Peyer's patch (tissue), 4 donors: Measurements from ENCODE around the gene CCDC190. TPM values are rescaled to one million over a fixed set of nuclear protein-coding genes. Genes with fewer than 3 reads are reported as not detected.

Experiments used
- DNase-seq, 3 donors: peaks; one replicate each; pipeline ENCODE4 v3.0.0-alpha.2; 2017 to 2019
- H3K27ac ChIP-seq, 4 donors: fragments of 200-600 bp; sonication (generic); one replicate each; pipeline ENCODE4 v1.5.1; 2016 to 2019
- H3K27me3 ChIP-seq, 2 donors: fragments of 200-600 bp; sonication (generic); one replicate each; pipeline ENCODE4 v1.5.1; 2019
- H3K36me3 ChIP-seq, 3 donors: fragments of 200-600 bp; sonication (generic); one replicate each; pipeline ENCODE4 v1.5.1; 2016 to 2019
- H3K4me1 ChIP-seq, 4 donors: fragments of 200-600 bp; sonication (generic); one replicate each; pipeline ENCODE4 v1.5.1; 2016 to 2019
- H3K4me3 ChIP-seq, 4 donors: fragments of 200-600 bp; sonication (generic); 1 replicate in 3 of 4; 2 replicates in 1 of 4; pipeline ENCODE4 v1.5.1; 2016 to 2019; ENCODE audit warnings: mild to moderate bottlenecking in 1 of 4
- H3K9me3 ChIP-seq, 4 donors: fragments of 200-600 bp; sonication (generic); one replicate each; pipeline ENCODE4 v1.5.1; 2016 to 2019; ENCODE audit warnings: mild to moderate bottlenecking in 1 of 4
- CTCF ChIP-seq, 6 experiments: fragments of 450-650 bp in 4 of 6; fragments of 200-600 bp in 2 of 6; sonication (generic) in 1 of 6; IDR thresholded peaks; one replicate each; pipeline ENCODE4 v1.5.1; 2017 to 2019; ENCODE audit warnings: antibody characterized with exemption in 6 of 6, mild to moderate bottlenecking in 3 of 6, moderate library complexity in 1 of 6
- POLR2A ChIP-seq, 2 donors: fragments of 450-650 bp; IDR thresholded peaks; one replicate each; pipeline ENCODE4 v1.5.1; 2017; ENCODE audit warnings: antibody characterized with exemption in 2 of 2, mild to moderate bottlenecking in 2 of 2, moderate library complexity in 2 of 2
- total RNA-seq, 4 donors: library from RNA; depleted of rRNA; stranded (reverse); fragments of >200 nt; gene quantifications; one replicate each; pipeline ENCODE4 v1.1.0, GENCODE V29; 2016

Gene CCDC190
- total RNA-seq, 4 donors from 2014 or later, result not detected

DNA sequence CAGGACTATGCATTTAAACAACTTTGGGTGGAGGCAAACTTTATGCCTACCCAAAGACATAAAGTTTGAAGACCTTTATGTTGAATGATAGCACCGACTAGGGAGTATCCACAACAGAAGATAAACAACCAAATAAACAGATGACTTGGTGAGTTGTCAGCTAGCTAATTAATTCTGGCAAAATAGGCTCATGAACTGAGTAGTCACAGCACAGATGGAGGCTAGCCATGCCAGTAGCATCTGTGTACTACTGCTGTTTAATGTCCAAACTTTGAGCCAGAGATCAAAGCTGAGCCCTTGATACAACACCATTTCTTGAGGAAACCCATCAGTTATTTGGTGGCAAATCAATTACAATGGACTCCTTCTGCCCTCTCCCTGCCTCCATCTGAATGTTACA is 40.3 kb upstream of the CCDC190 start:
- H3K4me3 ChIP-seq, result no peak overlapping the region
- no peaks in the 10 kb centered on the region for H3K36me3 ChIP-seq
- DNase-seq, result no peak
- no peaks in the 10 kb centered on the region for H3K27me3 ChIP-seq
- no peaks in the 10 kb centered on the region for H3K9me3 ChIP-seq
- no peak for TF ChIP-seq POLR2A (IDR thresholded peaks at IDR 0.05)
- H3K4me1 ChIP-seq, result no peaks in the 10 kb centered on the region
- H3K27ac ChIP-seq, result no peak overlapping the region

GRCh38 chr1:162899422-162900146 is 38.6 kb upstream of the CCDC190 start:
- no peak for DNase-seq
- Histone ChIP-seq H3K4me1 (no peaks in the 10 kb centered on the region), H3K27ac (no peak overlapping the region), H3K36me3 (no peaks in the 10 kb centered on the region), H3K27me3 (no peaks in the 10 kb centered on the region), H3K9me3 (no peaks in the 10 kb centered on the region), H3K4me3 (no peak overlapping the region)
- no peak for TF ChIP-seq POLR2A (IDR thresholded peaks at IDR 0.05)
- no peak for TF ChIP-seq CTCF (IDR thresholded peaks at IDR 0.05)

- TF ChIP-seq POLR2A (IDR thresholded peaks at IDR 0.05) (no peak), CTCF (IDR thresholded peaks at IDR 0.05) (no peak)
- DNase-seq, result no peak
- H3K27me3 ChIP-seq, result no peaks in the 10 kb centered on the region
- H3K36me3 ChIP-seq, result no peaks in the 10 kb centered on the region
- H3K9me3 ChIP-seq, result no peaks in the 10 kb centered on the region
- H3K27ac ChIP-seq, result no peak overlapping the region
- no peak overlapping the region for H3K4me3 ChIP-seq
- no peaks in the 10 kb centered on the region for H3K4me1 ChIP-seq
Measured at GRCh38 chr1:162893612-162893908, 32.6 kb upstream of the CCDC190 start.

- Histone ChIP-seq H3K9me3 (no peaks in the 10 kb centered on the region), H3K27me3 (no peaks in the 10 kb centered on the region), H3K4me1 (no peaks in the 10 kb centered on the region), H3K27ac (no peak overlapping the region), H3K4me3 (no peak overlapping the region), H3K36me3 (no peaks in the 10 kb centered on the region)
- DNase-seq, result no peak
- TF ChIP-seq CTCF (IDR thresholded peaks at IDR 0.05) (no peak), POLR2A (IDR thresholded peaks at IDR 0.05) (no peak)
Measured at GRCh38 chr1:162892906-162893611, 32.1 kb upstream of the CCDC190 start.

DNA sequence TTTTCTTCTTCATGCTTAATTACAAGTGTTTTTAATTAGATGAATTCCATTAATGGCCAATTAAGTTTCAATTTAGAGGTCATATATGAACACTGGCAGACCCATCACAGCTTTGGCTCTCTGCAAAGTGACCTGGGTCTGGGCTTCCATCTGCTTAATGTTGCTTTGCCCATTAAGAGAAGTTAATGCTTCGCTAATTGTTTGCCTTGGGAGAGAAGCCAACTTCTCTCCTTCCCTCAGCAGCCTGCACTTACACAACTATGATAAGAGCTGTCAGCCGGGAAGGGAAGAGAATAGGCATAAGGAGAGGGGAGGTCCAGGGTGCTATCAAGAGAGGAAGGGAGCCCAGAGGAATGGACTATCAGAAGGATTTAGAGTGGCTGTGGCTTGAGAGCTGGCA is 29.0 kb upstream of the CCDC190 start:
- H3K4me1 ChIP-seq, result no peaks in the 10 kb centered on the region
- DNase-seq, result no peak
- no peaks in the 10 kb centered on the region for H3K36me3 ChIP-seq
- no peak overlapping the region for H3K27ac ChIP-seq
- H3K4me3 ChIP-seq, result no peak overlapping the region
- H3K27me3 ChIP-seq, result no peaks in the 10 kb centered on the region
- H3K9me3 ChIP-seq, result no peaks in the 10 kb centered on the region
- TF ChIP-seq CTCF (IDR thresholded peaks at IDR 0.05) (no peak), POLR2A (IDR thresholded peaks at IDR 0.05) (no peak)

- H3K36me3 ChIP-seq, result no peaks in the 10 kb centered on the region
- TF ChIP-seq POLR2A (IDR thresholded peaks at IDR 0.05), result no peak
- no peak for TF ChIP-seq CTCF (IDR thresholded peaks at IDR 0.05)
- no peak overlapping the region for H3K27ac ChIP-seq
- no peak overlapping the region for H3K4me3 ChIP-seq
- H3K27me3 ChIP-seq, result no peaks in the 10 kb centered on the region
- no peak for DNase-seq
- no peaks in the 10 kb centered on the region for H3K4me1 ChIP-seq
- no peaks in the 10 kb centered on the region for H3K9me3 ChIP-seq
Measured at GRCh38 chr1:162886705-162887104, 25.7 kb upstream of the CCDC190 start.
